ENCODE measurements around the gene NEB. TPM values are rescaled to one million over a fixed set of nuclear protein-coding genes. Genes with fewer than 3 reads are reported as not detected.
"Not testable (repeated sequence)": the region's sequence is repeated elsewhere in the genome, so short reads cannot be mapped to it uniquely, and the experiment has no call there.

Gene NEB
- total RNA-seq, 1 donor from 2014 or later: 1.7 TPM

GRCh38 chr2:151761193-151761592, 26.9 kb upstream of the NEB start:
- no peak for ATAC-seq

- ATAC-seq: peak; percentile 62
These were observed 25.9 kb upstream of the NEB start for GRCh38 chr2:151760139-151760650.

- ATAC-seq: no peak
These were observed 24.5 kb upstream of the NEB start for GRCh38 chr2:151758744-151759143.

GRCh38 chr2:151757861-151758260, 23.6 kb upstream of the NEB start:
- no peak for ATAC-seq

GRCh38 chr2:151756820-151757219, 22.5 kb upstream of the NEB start:
- no peak for ATAC-seq

GRCh38 chr2:151754253-151754897, 20.1 kb upstream of the NEB start:
- no peak for ATAC-seq

- no peak for ATAC-seq
These were observed 19.3 kb upstream of the NEB start for GRCh38 chr2:151753540-151753939.

- not testable (repeated sequence) for ATAC-seq
These were observed 11.0 kb upstream of the NEB start for GRCh38 chr2:151745261-151745660.

GRCh38 chr2:151730262-151730975, 3.9 kb downstream of the NEB start:
- ATAC-seq: peak; percentile 83

- no peak for ATAC-seq
These were observed 4.4 kb downstream of the NEB start for GRCh38 chr2:151729837-151730236.

- ATAC-seq: no peak
These were observed 4.9 kb downstream of the NEB start for GRCh38 chr2:151729415-151729811.

- ATAC-seq: no peak
These were observed 5.4 kb downstream of the NEB start for GRCh38 chr2:151728804-151729414.

GRCh38 chr2:151727593-151728552, 6.4 kb downstream of the NEB start:
- ATAC-seq: no peak

- ATAC-seq: no peak
These were observed 13.1 kb downstream of the NEB start for GRCh38 chr2:151721161-151721560.

- no peak for ATAC-seq
These were observed 13.8 kb downstream of the NEB start for GRCh38 chr2:151720521-151720920.

- no peak for ATAC-seq
These were observed 15.5 kb downstream of the NEB start for GRCh38 chr2:151718796-151719195.

GRCh38 chr2:151718247-151718646, 16.0 kb downstream of the NEB start:
- no peak for ATAC-seq

GRCh38 chr2:151716721-151717120, 17.6 kb downstream of the NEB start:
- no peak for ATAC-seq

GRCh38 chr2:151713291-151713903, 20.9 kb downstream of the NEB start:
- no peak for ATAC-seq

GRCh38 chr2:151711025-151711424, 23.3 kb downstream of the NEB start:
- ATAC-seq: no peak

GRCh38 chr2:151708788-151709187, 25.5 kb downstream of the NEB start:
- no peak for ATAC-seq

- no peak for ATAC-seq
These were observed 26.4 kb downstream of the NEB start for GRCh38 chr2:151707857-151708256.

All from esophagus mucosa (tissue), 1 donor.